GM19452 (cell line): ENCODE results near the gene RAB34.
A peak's percentile ranks its signal among the peaks of the same experiment; 100 is the strongest.

Experiments used
- ATAC-seq: cut with Tn5 transposase; IDR thresholded peaks from one replicate; pipeline ENCODE4 v1.9.1; 2021; ENCODE audit not compliant: unreplicated experiment

The RAB34 gene

DNA sequence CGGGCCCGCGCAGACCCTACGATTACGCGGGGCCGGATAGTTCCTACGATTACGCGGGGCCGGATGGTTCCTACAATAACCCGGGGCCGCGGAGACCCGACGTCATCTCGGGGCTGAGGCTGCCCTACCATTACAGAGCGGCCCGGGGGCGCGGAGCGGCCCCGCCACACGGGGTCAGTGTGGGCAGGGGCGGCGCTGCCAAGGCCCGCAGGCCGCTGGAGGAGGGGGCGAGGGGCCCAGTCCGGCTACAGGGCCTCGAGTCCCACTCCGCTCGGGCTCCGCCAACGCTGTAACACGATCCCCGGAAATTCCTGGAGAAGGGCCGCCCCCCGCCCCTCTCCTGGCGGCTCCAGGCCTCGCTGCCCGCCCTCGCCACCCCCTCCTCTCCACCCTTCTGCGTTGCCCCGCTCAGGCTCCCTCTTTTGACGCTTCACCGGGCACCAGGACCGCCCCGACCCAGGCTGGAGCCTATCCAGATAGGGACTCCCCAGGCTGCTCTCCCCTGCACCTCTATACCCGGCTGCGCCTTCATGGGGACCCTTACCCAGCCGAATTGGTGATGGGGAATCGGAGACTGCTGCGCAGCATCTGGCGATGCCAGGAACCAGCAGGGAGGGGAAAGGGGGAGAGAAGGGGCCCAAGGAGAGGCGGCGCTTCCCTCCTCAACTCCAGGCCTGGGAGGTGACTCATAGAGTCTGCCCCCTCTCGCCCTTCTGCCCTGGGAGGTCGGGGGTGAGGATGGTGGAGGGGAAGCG is at the start of gene RAB34:
Gene RAB34 (minus strand): TSS at position 291 of the 755 bp plus-strand sequence. CDS start 602 bp downstream, outside the sequence.
- no peak for ATAC-seq

- no peak for ATAC-seq
Measured at GRCh38 chr17:28765038-28765437, 47.4 kb upstream of the RAB34 start.

DNA sequence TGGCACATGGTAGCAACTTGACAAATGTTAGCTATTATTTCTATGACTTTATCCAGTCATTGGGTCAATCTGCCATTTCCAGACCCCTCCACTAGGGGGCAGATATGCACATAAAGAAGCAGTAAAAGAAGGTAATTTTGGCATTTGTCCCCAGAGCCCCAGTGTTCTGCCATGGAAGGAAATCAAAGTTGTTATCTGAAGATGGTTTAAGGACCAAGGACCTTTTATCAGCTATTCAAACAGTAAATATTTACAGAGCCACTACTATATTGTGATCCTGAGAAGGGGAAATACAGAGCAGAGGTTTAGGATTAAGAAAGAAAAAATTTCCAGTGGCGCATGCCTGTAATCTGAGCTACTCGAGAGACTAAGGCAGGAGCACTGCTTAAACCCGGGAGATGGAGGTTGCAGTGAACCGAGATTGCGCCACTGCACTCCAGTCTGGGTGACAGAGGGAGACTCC is 46.2 kb upstream of the RAB34 start:
- ATAC-seq = no peak

DNA sequence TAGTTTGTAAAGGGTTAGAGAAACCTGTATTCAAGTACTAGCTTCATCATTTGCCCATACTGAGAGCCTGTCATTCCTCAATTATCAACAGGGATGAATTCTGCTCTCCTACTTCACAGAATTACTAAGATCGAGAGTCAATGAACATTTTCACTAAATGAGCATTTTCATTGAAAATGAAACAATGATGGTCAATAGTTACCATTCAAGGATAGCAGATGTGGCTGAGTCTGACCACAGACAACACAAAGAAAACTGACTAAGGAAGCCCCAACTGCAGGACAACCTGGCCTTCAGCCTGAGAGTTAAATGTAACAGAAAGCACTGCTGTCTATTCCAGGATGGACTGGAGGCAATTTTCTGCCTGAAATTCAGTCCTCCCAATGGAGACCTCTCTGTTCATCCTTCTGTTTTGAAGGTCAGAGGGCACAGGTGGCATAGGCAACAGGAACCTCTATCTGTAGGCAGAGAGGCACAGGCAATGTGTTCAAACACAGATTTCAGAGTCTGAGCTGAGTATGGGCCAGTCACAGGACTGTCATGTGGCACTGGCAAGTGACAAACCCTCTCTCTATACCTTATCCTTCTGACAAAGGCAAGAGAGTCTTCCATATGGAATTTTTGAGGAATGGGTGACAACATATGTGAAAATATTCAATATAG is 45.6 kb upstream of the RAB34 start:
- no peak for ATAC-seq

DNA sequence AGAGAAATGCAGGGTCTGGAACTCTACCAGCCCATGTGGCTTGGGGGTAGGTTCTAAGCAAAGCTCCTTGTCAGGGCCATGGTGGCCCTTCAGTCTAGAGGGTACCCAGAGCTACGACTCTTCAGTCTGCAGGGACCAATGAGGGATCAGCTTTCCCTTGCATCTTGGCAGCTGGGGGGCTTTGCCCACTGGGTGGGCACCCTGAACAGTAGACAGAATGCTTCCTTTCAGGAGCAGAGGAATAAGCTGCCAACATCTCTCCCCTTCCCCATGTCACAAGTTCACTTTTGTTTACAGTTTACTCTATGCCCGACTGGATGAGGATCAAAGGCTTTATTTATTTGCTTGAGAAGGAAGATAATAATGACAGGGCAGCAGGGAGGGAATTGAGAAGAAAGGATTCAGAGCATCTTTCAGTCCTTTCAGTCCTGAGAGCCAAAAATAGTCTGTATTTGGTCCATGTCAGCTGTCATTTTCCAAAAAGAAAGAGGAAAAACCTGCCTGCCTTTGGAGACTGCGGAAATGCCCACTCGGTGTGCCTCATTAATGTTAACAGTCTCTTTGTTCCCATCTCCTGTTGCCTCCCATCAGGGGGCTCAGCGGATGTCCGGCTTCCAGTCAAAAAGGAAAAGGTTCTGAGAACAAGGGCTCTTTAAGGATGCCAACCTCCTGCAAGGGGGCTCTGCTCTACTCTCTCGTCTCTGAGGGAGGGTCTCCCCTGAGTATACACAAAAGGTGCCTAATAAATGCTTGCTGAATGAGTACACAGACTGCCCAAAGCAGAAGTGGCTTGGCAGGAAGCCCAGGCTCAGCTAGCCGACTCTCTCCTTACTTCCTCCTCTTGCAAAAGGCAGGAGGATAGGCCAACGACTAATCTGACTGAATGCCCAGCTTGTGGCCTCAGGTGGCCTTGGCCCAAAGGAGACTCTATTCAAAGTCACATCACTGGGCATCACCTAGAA is 43.2 kb upstream of the RAB34 start:
- ATAC-seq = no peak

DNA sequence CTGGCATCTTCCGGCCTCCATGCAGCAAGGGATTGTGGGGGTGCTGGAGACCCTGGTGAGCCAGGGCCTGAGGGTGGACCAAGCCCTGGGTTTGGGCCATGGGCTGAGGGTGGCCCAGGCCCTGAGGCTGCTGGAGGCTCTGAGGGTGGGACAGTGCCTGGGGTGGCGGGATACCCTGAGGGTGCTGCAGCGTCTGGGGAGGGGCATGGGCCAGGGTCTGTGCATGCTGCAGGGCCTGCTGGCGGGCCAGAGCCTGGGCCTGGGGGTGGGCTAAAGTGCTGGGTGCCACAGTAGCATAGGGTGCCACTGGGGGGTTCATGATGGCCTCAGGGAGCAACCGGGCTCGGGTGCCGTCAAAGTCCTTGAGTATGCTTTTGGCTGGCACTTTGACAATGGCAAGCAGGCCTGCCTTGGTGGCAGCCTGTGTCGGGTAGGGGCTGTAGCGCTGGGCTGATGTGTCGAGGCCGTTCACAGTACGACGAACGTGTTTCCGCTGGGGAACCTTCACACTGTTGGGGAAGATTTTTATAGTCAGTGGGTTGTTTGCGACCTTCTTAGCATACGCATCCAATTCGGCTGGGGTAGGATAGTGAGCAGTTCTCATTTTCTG is 41.7 kb upstream of the RAB34 start:
- ATAC-seq = no peak

GRCh38 chr17:28758411-28759121 is 40.9 kb upstream of the RAB34 start:
- ATAC-seq = no peak

GRCh38 chr17:28756049-28756804 is 38.6 kb upstream of the RAB34 start:
- ATAC-seq = no peak

DNA sequence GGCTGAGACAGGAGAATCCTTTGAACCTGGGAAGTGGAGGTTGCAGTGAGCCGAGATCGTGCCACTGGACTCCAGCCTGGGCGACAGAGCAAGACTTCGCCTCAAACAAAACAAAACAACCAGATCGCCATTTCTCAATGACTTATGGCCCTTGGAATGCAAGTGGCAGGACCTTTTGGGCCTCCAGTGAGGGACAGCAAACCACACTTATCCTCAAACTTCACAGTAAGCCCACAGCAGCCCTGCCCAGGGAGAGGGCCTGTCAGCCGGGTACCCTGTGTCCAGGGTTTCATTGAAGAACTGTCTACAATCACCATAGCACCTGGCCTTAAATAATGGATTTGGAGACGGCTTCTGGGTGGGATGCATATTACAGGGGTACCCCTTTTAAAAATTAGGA is 37.8 kb upstream of the RAB34 start:
- ATAC-seq = no peak

GRCh38 chr17:28751600-28752366 is 34.1 kb upstream of the RAB34 start:
- no peak for ATAC-seq

DNA sequence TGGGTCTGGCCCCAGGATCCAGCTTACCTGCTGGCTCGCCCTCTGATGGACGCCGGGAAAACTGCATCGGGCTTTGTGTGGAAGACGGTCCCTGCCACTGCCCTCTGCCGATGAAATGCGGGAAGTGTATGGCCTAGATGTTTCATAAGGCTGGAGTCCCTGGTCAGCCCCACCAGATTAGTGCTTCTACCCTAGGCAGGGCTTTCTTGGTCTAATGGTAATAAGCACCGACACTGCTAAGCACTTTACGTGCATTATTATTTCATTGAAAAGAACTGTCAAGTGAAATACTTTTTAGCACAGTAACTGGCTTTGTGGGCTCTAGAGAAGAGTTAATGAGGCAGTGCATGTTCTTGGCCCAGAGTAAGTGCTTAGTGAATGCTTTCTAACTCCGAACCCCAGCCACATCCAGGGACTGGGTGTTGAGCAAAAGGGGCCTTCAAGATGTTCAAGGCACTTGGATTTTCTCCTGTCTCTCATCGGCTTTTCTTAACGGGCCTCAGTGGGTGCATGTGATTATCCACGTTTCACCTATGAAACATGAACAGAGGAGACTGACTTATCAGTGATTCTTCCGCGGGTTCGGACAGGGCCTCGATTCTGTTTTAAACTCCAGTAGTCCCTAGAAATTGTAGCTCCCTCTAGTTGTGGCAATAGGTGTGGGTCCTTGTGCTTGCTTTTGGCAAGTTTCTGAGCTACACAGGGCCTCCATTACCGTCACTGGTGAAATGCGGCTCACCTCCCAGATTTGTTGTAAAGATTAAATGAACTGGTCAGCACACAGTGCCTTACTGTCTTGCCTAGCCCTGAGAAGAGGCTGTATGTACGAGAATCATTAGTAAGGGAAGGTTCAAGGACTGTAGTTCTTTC is 32.7 kb upstream of the RAB34 start:
- ATAC-seq = peak; percentile 72

GRCh38 chr17:28749516-28750177 is 32.0 kb upstream of the RAB34 start:
- ATAC-seq = peak; percentile 18

DNA sequence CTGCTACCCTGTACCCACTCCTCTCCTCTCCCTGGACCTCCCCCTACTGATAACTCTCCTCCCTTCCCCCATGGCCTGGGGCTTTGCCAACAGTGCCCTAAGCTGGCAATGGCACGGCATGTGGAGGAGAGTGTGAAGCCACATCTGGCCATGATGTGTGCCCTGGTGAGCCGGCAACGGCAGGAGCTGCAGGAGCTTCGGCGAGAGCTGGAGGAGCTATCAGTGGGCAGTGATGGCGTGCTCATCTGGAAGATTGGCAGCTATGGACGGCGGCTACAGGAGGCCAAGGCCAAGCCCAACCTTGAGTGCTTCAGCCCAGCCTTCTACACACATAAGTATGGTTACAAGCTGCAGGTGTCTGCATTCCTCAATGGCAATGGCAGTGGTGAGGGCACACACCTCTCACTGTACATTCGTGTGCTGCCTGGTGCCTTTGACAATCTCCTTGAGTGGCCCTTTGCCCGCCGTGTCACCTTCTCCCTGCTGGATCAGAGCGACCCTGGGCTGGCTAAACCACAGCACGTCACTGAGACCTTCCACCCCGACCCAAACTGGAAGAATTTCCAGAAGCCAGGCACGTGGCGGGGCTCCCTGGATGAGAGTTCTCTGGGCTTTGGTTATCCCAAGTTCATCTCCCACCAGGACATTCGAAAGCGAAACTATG is 31.3 kb upstream of the RAB34 start:
- ATAC-seq = no peak

GRCh38 chr17:28747801-28748750 is 30.4 kb upstream of the RAB34 start:
- ATAC-seq = no peak

GRCh38 chr17:28747051-28747691 is 29.5 kb upstream of the RAB34 start:
- no peak for ATAC-seq
